IPS DF 6.9 (cell line): ENCODE data around the gene FAXC.

Experiments used
- DNase-seq: peaks from one replicate; pipeline ENCODE4 v3.0.0-alpha.2; 2013; ENCODE audit warnings: low read depth, low spot score
- H3K27ac ChIP-seq: one replicate; pipeline ENCODE4 v1.5.1; 2013; ENCODE audit warnings: low read length, control low read depth
- H3K27me3 ChIP-seq: 2 replicates; pipeline ENCODE4 v1.6.1; 2013; ENCODE audit warnings: mild to moderate bottlenecking, low read length; ENCODE audit not compliant: control insufficient read depth, insufficient read depth
- H3K36me3 ChIP-seq: 2 replicates; pipeline ENCODE4 v1.6.1; 2013; ENCODE audit warnings: low read length; ENCODE audit not compliant: control insufficient read depth, insufficient read depth
- H3K4me1 ChIP-seq: 2 replicates; pipeline ENCODE4 v1.6.1; 2013; ENCODE audit warnings: low read length; ENCODE audit not compliant: control insufficient read depth, insufficient read depth
- H3K4me3 ChIP-seq: 2 replicates; pipeline ENCODE4 v1.5.1; 2013; ENCODE audit warnings: mild to moderate bottlenecking, low read length
- H3K9me3 ChIP-seq: 2 replicates; pipeline ENCODE4 v1.6.1; 2013; ENCODE audit warnings: low read length, inconsistent platforms; ENCODE audit not compliant: control insufficient read depth, insufficient read depth
- WGBS: extraction: QIAGEN DNeasy Blood & Tissue Kit; methylation state at CpG from one replicate; pipeline ENCODE4 v1.1.7; 2013; ENCODE audit warnings: mixed read lengths, missing lambda C conversion rate; ENCODE audit not compliant: insufficient read length, insufficient coverage; 5-methylcytosine and 5-hydroxymethylcytosine counted together

The FAXC gene

DNA sequence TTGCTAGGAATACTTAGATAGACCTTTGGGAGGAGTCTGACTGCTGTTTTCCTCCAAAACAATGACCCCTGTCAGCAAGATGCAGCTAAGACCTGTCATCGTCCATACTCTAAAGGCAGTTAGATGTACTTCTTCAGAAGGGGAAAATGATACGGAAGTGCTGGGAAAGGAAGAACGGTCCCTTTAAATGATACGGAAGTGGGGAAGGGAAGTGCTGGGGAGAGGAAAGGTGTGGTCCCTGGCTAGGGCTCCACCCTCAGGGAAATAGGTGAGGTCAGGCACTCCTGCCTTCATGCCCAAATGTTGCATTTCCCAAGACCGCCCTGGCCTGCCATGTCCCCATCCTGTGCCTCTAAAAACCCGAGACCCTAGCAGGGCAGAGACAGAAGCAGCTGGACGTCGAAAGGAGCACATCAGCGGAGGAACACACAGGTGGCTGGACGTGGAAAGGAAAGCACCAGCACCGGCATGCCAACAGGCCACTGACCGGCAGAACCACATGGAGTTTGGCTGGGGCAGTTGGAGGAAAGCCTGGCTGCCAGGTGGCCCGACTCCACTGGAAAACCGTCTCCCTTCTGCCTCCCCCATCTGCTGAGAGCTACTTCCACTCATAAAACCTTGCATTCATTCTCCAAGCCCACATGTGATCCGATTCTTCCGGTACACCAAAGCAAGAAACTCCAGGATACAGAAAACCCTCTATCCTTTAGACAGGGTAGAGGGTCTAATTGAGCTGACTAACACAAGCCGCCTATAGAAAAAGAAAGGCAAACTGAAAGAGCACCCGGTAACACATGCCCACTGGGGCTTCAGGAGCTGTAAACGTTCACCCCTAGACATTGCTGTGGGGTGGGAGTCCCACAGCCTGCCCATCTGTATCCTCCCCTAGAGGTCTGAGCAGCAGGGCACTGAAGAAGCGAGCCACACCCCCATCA, 94.6 kb downstream of the FAXC start:
- WGBS, result no CpG with 5 or more reads among the region's 20 CpGs
- Histone ChIP-seq H3K4me1 (no peaks in the 10 kb centered on the region), H3K27me3 (no peaks in the 10 kb centered on the region)

DNA sequence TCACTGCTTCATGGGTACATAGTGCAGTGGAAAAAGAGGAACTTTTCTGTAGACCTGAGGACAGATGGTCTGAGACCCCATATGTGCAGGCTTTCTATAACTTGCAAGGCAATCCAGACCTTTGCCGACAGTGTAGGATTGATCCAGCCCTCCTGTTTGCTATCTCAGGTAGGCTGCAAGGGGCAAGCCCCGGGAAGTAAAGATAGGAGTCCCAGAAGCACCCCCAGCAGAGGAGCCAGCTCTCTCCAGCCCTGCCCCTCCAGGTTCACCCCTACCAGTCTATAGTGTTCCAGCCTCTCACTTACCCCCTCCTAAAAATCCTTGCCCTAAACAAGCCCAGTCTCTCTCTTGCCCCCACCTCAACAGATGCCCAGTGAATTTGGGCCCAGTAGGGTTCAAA, 96.2 kb downstream of the FAXC start:
- H3K36me3 ChIP-seq, result no peaks in the 10 kb centered on the region
- no peak for DNase-seq
- WGBS, result no CpG with 5 or more reads among the region's 2 CpGs
- no peaks in the 10 kb centered on the region for H3K27me3 ChIP-seq
- H3K9me3 ChIP-seq, result no peaks in the 10 kb centered on the region
- no peak overlapping the region for H3K4me3 ChIP-seq
- H3K4me1 ChIP-seq, result no peaks in the 10 kb centered on the region
- no peak overlapping the region for H3K27ac ChIP-seq

More for the DNA sequence above, 94.6 kb downstream of the FAXC start:
- H3K4me3 ChIP-seq, result no peak overlapping the region
- no peaks in the 10 kb centered on the region for H3K9me3 ChIP-seq
- no peaks in the 10 kb centered on the region for H3K36me3 ChIP-seq
- no peak overlapping the region for H3K27ac ChIP-seq
- no peak for DNase-seq

DNA sequence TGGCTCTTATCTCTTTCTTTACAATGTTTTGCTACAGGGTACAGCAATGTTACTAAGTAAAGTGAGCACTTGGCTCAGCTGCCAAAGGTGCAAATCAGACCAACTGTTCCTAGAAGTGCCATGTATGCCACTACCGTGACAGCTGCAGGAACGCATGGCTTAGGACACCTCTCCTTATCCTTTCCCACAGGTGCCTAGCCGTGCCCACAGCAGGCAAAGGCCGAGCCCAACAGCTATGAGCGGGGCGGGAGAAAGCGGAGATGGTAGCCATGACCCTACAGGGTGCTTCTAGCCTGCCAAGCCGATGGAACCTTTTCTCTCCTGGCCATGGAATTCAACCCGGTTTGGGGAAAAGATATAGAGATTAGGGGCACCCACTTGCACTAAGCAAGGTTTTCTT, 97.1 kb downstream of the FAXC start:
- Histone ChIP-seq H3K27me3 (no peaks in the 10 kb centered on the region), H3K4me3 (no peak overlapping the region), H3K4me1 (no peaks in the 10 kb centered on the region), H3K36me3 (no peaks in the 10 kb centered on the region), H3K9me3 (no peaks in the 10 kb centered on the region), H3K27ac (no peak overlapping the region)
- DNase-seq, result no peak
- WGBS, result no CpG with 5 or more reads among the region's 9 CpGs

GRCh38 chr6:99250476-99250875, 99.0 kb downstream of the FAXC start:
- H3K4me1 ChIP-seq, result no peaks in the 10 kb centered on the region

DNA sequence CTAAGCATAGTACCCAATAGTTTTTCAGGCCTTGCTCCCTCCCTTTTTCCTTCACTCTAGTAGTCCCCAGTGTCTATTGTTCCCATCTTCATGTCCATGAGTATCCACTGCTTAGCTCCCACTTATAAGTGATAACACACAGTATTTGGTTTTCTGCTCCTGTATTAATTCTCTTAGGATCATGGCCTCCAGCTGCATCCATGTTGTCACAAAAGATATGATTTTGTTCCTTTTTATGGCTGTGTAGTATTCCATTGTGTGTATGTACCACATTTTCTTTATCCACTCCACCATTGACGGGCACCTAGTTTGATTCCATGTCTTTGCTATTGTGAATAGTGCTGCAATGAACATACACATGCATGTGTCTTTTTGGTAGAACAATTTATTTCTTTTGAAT, 102.9 kb downstream of the FAXC start:
- no CpG with 5 or more reads among the region's 1 CpG for WGBS
- no peak overlapping the region for H3K4me3 ChIP-seq
- DNase-seq, result no peak

More at GRCh38 chr6:99250476-99250875, 99.0 kb downstream of the FAXC start:
- Histone ChIP-seq H3K9me3 (no peaks in the 10 kb centered on the region), H3K27me3 (no peaks in the 10 kb centered on the region), H3K36me3 (no peaks in the 10 kb centered on the region), H3K27ac (no peak overlapping the region), H3K4me3 (no peak overlapping the region)
- WGBS, result no CpG with 5 or more reads among the region's 2 CpGs
- no peak for DNase-seq

DNA sequence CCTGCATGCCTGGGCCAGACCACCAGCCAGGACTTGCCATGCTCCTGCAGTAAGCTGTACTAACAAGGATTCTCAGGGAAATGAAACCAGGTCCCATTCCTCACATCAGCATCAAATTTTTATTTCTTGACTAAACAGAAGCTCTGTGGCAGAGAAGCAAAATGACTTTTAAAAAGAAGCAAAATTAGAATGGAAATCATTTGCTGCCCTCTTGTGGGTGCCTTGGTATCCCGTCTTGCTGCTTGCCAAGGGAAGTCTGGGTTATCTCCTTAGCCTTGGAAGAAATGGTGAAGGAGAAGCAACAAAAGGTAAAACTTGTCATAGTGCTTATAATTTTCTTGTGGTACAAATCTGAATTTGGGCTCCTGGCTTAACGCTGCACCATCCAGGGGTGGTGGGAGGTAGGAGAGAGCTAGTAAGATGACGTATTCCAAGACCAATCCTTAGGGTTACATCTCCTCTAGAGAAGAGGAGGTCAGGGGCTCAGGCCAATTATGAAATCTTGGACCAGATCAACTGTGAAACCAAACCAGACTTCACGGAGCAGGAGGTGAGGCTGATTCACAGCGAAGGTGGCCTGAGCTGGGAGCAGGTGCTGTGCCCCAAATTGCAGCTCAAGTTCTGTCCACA, 107.5 kb downstream of the FAXC start:
- DNase-seq, result no peak
- Histone ChIP-seq H3K4me1 (no peaks in the 10 kb centered on the region), H3K4me3 (no peak overlapping the region), H3K27ac (no peak overlapping the region), H3K36me3 (no peaks in the 10 kb centered on the region), H3K27me3 (no peaks in the 10 kb centered on the region), H3K9me3 (no peaks in the 10 kb centered on the region)
- WGBS, result no CpG with 5 or more reads among the region's 5 CpGs

More for the DNA sequence above, 102.9 kb downstream of the FAXC start:
- no peak overlapping the region for H3K27ac ChIP-seq
- H3K4me1 ChIP-seq, result no peaks in the 10 kb centered on the region
- H3K9me3 ChIP-seq, result no peaks in the 10 kb centered on the region
- no peaks in the 10 kb centered on the region for H3K36me3 ChIP-seq
- H3K27me3 ChIP-seq, result no peaks in the 10 kb centered on the region

DNA sequence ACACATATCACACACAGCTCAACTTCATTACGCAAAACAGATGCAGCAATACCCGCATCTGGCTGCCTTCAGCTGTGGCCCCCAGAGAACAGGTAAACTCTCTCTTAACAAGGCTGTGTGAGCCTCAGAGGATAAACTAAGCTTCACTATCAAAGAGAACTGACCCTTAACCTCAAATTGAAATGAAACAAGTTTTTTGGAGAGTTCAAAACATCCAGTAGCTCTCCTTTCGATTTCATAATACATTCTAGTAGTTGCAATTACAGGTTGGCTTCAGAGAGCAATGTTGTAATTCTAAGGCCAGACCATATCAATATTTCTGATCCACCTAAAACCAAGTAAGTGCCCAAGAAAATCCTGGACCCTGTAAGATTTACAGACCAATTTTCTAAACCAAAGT, 113.5 kb downstream of the FAXC start:
- H3K27me3 ChIP-seq, result no peaks in the 10 kb centered on the region
- no peak overlapping the region for H3K27ac ChIP-seq
- no CpG with 5 or more reads among the region's 3 CpGs for WGBS
- no peak overlapping the region for H3K4me3 ChIP-seq
- DNase-seq, result no peak
- H3K36me3 ChIP-seq, result no peaks in the 10 kb centered on the region
- H3K9me3 ChIP-seq, result no peaks in the 10 kb centered on the region
- no peaks in the 10 kb centered on the region for H3K4me1 ChIP-seq

DNA sequence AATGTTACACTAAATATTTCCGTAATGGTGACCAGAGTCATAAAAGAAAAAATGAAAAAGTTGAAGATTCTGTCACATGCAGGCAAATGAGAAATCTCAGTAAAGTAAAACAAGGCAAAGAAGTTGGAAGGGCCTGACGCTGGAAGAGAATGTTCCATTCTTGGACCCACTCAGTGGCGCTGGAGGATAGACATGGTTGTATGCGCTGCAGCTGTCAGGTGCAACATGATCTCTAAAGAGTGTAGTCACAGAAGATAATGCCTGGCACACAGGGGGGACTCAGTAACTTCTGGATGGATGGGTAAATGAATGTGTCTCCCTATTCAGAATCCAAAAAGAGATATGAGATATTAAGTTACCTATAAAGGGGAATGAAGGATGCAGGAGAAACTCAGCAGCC, 116.3 kb downstream of the FAXC start:
- Histone ChIP-seq H3K27me3 (no peaks in the 10 kb centered on the region), H3K9me3 (no peaks in the 10 kb centered on the region), H3K36me3 (no peaks in the 10 kb centered on the region), H3K27ac (no peak overlapping the region), H3K4me1 (no peaks in the 10 kb centered on the region), H3K4me3 (no peak overlapping the region)
- WGBS, result no CpG with 5 or more reads among the region's 4 CpGs
- no peak for DNase-seq

DNA sequence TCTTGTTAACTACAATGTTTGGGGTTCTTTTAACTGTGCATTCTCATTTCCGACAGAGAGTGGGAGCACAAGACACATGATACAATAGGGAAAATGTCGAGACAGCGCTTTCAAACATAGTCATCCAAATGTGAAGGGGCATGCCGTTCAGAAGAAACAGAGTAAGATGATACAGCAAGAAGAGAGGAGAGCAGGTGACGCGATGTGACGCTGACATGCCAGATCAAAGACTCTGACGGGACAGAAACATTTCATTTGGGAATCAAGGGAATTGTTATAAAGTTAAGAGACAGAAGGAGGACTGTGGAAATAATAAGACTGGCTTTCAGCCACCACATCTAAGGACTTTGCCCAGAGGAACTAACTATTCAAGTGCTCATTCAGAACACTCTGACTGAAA, 117.4 kb downstream of the FAXC start:
- no peak overlapping the region for H3K4me3 ChIP-seq
- DNase-seq, result no peak
- H3K9me3 ChIP-seq, result no peaks in the 10 kb centered on the region; the same call in 1 of the 2 replicates
- no peaks in the 10 kb centered on the region for H3K36me3 ChIP-seq
- no peak overlapping the region for H3K27ac ChIP-seq
- H3K4me1 ChIP-seq, result no peaks in the 10 kb centered on the region
- no peaks in the 10 kb centered on the region for H3K27me3 ChIP-seq
- no CpG with 5 or more reads among the region's 8 CpGs for WGBS

DNA sequence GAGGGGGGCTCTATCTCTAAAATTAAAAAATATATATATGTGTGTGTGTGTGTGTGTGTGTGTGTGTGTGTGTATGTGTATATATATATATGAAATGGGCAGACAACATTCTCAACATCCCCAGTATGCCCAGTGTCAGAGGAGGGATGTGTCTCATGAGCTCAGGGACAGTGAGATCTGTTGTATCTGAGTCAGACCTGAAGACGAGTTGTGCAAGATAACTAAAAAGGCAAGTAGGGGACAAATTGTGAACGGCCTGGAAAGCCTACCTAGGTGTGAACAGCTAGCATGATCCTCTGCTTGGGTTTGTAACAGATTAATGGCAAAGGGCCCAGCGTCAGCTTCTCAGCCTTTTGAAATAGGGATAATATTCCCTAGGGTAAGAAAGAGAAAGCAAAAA, 124.3 kb downstream of the FAXC start:
- Histone ChIP-seq H3K36me3 (no peaks in the 10 kb centered on the region), H3K4me3 (no peak overlapping the region), H3K9me3 (no peaks in the 10 kb centered on the region; the same call in 1 of the 2 replicates), H3K27me3 (no peaks in the 10 kb centered on the region), H3K4me1 (0 out of 2 replicates have a peak, but pooled peaks cover 1% of the 10 kb centered on the region), H3K27ac (no peak overlapping the region)
- WGBS, result no CpG with 5 or more reads among the region's 3 CpGs
- DNase-seq, result no peak
